Mucosa of descending colon (tissue), 3 donors: ENCODE measurements around the gene LPCAT1. TPM values are rescaled to one million over a fixed set of nuclear protein-coding genes. Genes with fewer than 3 reads are reported as not detected.

Experiments
- ATAC-seq: fragments of 200-7000 bp; cut with Tn5 transposase; one replicate; pipeline ENCODE4 v1.9.1; 2020; ENCODE audit warnings: mild to moderate bottlenecking, moderate library complexity
- DNase-seq, 3 donors: peaks; one replicate each; pipeline ENCODE4 v3.0.0-alpha.2; 2020
- H3K36me3 ChIP-seq: fragments of 200-600 bp; one replicate; pipeline ENCODE4 v1.8.0; 2021; ENCODE audit warnings: low read depth, mild to moderate bottlenecking
- H3K4me1 ChIP-seq: fragments of 200-600 bp; one replicate; pipeline ENCODE4 v1.8.0; 2021; ENCODE audit warnings: low read depth, mild to moderate bottlenecking
- H3K4me3 ChIP-seq: fragments of 200-600 bp; one replicate; pipeline ENCODE4 v1.8.0; 2021; ENCODE audit warnings: mild to moderate bottlenecking
- H3K9me3 ChIP-seq: fragments of 200-600 bp; one replicate; pipeline ENCODE4 v1.8.0; 2021; ENCODE audit warnings: mild to moderate bottlenecking
- intact Hi-C, 2 donors: fragments of 100-400 bp; cut with DNase I in 1 of 2; cut with micrococcal nuclease in 1 of 2; formaldehyde crosslinking; loops; one replicate each; pipeline versions ENCODE4 v1.11.0 to v1.11.1; 2022; cut with DNase I, micrococcal nuclease
- total RNA-seq, 3 donors: library from RNA; stranded (reverse); fragmentation: NEBNext Ultra II Directional in 2 of 3; extraction: Animal tissue kit (Norgen Biotek cat#: 25700) in 2 of 3; gene quantifications; one replicate each; pipeline versions ENCODE4 v1.2.1 to v1.2.4, GENCODE V29; 2021 to 2023
- TF ChIP-seq, protein P1 (sequence below): fragments of 200-600 bp; IDR thresholded peaks from one replicate; pipeline ENCODE4 v1.8.0; 2022; ENCODE audit warnings: antibody characterized with exemption, mild to moderate bottlenecking
- donor health status: DM: no; HTN: no; CAD: no; lungs with moderate emphysema.
- donor health status: DM: no; HTN: no; CAD: no.
- donor health status: DM: no; HTN: yes; CAD: no.

LPCAT1 gene
- total RNA-seq, 3 donors from 2014 or later, result 6.7 to 27.2 (median 26.0) TPM

DNA sequence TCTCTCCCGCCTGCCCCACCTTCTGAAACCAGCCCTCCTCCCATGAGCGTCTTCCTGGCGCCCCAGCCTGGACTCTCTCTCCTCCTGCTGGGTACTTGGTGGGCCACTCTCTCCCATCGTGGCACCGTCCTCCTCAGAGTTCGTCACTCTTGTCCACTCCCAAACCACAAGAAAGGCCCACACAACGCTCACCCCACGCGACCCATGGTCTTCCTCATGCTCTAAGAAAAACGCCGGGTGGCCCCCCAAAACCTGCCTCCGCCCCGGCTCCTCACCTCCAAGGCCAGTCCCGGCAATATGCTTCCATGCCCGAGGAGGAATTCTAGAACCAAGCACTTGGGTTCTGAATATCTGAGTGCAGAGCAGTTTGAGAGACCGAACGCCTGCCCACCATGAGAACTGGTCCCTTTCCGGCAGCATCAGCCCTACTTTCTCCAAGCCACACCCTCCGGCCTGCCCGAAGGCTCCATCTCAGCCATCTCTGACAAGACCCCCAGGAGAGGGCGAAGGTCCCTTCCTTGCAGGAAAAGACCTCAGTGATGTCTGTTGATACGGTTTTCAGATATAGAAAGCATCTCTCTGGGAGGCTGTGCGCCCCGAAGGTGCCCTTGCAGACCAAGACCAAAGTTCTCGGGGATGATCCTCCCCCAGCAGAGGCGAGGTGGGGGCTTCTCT is 93.5 kb downstream of the LPCAT1 start:
- ATAC-seq, result no peak
- peak in 1 of 3 donors; percentile 25 for DNase-seq
- TF ChIP-seq, protein P1, sequence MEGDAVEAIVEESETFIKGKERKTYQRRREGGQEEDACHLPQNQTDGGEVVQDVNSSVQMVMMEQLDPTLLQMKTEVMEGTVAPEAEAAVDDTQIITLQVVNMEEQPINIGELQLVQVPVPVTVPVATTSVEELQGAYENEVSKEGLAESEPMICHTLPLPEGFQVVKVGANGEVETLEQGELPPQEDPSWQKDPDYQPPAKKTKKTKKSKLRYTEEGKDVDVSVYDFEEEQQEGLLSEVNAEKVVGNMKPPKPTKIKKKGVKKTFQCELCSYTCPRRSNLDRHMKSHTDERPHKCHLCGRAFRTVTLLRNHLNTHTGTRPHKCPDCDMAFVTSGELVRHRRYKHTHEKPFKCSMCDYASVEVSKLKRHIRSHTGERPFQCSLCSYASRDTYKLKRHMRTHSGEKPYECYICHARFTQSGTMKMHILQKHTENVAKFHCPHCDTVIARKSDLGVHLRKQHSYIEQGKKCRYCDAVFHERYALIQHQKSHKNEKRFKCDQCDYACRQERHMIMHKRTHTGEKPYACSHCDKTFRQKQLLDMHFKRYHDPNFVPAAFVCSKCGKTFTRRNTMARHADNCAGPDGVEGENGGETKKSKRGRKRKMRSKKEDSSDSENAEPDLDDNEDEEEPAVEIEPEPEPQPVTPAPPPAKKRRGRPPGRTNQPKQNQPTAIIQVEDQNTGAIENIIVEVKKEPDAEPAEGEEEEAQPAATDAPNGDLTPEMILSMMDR, result no peak

DNA sequence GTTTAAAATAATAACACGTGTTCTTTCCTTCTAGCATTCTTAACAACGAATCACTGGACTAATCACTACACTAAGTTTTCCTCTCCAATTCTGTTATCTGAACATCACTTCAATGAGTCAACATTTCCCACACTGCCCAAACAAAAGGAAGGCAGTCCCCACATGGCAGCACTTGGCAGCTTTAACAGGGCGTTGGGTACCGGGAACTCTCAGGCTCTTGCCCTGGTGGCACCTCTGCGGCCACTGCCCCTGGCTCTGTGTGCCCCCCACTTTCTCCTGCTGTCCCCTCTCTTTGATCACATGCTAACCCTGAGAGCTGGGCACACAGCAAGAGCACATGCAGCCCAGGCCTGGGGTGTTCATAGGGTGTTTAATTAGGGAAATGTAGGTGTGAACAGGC is 94.3 kb downstream of the LPCAT1 start:
- ATAC-seq, result no peak
- TF ChIP-seq, protein P1, result no peak
- Histone ChIP-seq H3K9me3 (peaks cover 23% of the 10 kb centered on the region), H3K4me1 (no peaks in the 10 kb centered on the region), H3K4me3 (no peak overlapping the region), H3K36me3 (no peaks in the 10 kb centered on the region)
- intact Hi-C loops, result no loop called here
- no peak for DNase-seq

More for the DNA sequence above, 93.5 kb downstream of the LPCAT1 start:
- Histone ChIP-seq H3K36me3 (no peaks in the 10 kb centered on the region), H3K4me1 (no peaks in the 10 kb centered on the region), H3K4me3 (no peak overlapping the region), H3K9me3 (peaks cover 23% of the 10 kb centered on the region)
- intact Hi-C loops, result no loop called here

DNA sequence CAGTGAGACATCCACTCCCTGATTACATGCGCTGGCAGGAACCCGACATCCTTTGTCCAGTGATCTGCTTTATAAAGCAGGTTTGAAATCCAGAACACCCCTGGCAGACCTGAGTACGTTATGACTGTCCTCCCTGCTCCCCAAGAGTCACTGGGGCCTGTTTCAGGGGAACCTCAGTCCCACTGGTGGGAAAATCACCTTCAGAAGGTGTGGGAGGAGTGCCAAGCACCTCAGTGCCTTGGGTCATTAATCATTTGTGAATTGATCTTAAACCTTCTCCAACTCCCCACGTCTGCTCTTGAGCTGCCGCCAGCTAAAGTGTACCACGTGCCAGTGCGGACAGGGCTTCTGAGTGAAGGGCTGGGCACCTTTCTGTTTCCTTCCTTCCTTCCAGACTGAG is 94.7 kb downstream of the LPCAT1 start:
- intact Hi-C loops, result no loop called here
- Histone ChIP-seq H3K4me3 (no peak overlapping the region), H3K4me1 (no peaks in the 10 kb centered on the region), H3K9me3 (peaks cover 23% of the 10 kb centered on the region), H3K36me3 (no peaks in the 10 kb centered on the region)
- TF ChIP-seq, protein P1, result no peak
- DNase-seq (no peak), ATAC-seq (no peak)

DNA sequence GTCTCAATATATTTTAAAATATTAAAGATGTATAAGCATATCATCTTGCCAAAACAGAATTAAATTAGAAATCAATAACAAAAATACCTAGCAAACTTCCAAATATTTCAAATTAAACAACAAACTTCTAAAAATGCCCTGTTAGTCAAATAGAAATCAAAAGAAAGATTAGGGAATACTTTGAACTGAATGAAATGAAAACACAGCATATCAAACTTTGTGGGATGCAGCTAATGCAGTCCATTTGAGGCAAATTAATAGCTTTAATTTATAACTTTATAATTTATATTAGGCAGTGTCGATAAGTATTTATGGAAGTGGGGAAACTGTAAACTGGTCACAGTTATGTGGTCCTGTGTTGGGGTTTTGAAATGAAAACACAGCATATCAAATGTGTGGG is 95.7 kb downstream of the LPCAT1 start:
- peaks cover 23% of the 10 kb centered on the region for H3K9me3 ChIP-seq
- intact Hi-C loops, result no loop called here
- DNase-seq (no peak), ATAC-seq (no peak)
- H3K36me3 ChIP-seq, result no peaks in the 10 kb centered on the region
- H3K4me3 ChIP-seq, result no peak overlapping the region
- H3K4me1 ChIP-seq, result no peaks in the 10 kb centered on the region
- TF ChIP-seq, protein P1, result no peak

DNA sequence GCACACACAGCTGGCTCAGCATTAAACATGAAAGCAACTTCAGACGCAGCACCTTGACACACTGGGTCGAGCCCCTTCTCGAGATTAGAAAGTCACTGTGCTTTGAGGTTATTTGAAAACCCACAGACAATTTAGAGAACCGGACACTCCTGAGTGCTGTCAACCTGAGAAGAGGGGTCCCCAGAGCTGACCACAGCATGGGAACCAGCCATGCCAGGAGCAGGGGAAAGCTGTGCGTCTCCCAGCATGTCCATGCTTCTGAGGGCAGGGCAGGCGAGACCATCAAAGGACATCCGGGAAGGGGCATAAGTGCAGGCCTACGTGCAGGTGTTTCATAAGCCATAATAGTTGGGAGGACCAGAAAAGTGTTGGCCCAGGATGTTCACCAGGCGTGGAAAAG is 99.0 kb downstream of the LPCAT1 start:
- peaks cover 23% of the 10 kb centered on the region for H3K9me3 ChIP-seq
- no peaks in the 10 kb centered on the region for H3K4me1 ChIP-seq
- no peaks in the 10 kb centered on the region for H3K36me3 ChIP-seq
- H3K4me3 ChIP-seq, result no peak overlapping the region
- TF ChIP-seq, protein P1, result no peak
- intact Hi-C loops, result no loop called here
- DNase-seq, result no peak
- no peak for ATAC-seq
